ENCODE results near the gene CDKN2B.

The CDKN2B gene

GRCh38 chr9:22052376-22052945 is 43.4 kb upstream of the CDKN2B start:
- in situ Hi-C loops (cut with HindIII; ENCODE audit: low sequenced_read_pairs) = no loop called here
- H3K4me3 ChIP-seq (ENCODE audit: low read depth, low read length) = no peak overlapping the region
- DNase-seq (ENCODE audit: low read depth) = peak; percentile 99
- no peak for TF ChIP-seq CTCF (IDR thresholded peaks at IDR 0.05; ENCODE audit: low read depth, low read length, missing control alignments)

- H3K4me3 ChIP-seq (ENCODE audit: low read depth, low read length) = no peak overlapping the region
- no peak for DNase-seq (ENCODE audit: low read depth)
- in situ Hi-C loops (cut with HindIII; ENCODE audit: low sequenced_read_pairs) = no loop called here
- TF ChIP-seq CTCF (IDR thresholded peaks at IDR 0.05; ENCODE audit: low read depth, low read length, missing control alignments) = no peak
These were observed 41.8 kb upstream of the CDKN2B start for GRCh38 chr9:22050924-22051323.

GRCh38 chr9:22049411-22049810 is 40.3 kb upstream of the CDKN2B start:
- no peak for DNase-seq (ENCODE audit: low read depth)
- in situ Hi-C loops (cut with HindIII; ENCODE audit: low sequenced_read_pairs) = loop anchor here (25.0 kb wide), 1 partner anchor 188 kb away; no protein-coding TSS in a partner anchor
- no peak for TF ChIP-seq CTCF (IDR thresholded peaks at IDR 0.05; ENCODE audit: low read depth, low read length, missing control alignments)
- H3K4me3 ChIP-seq (ENCODE audit: low read depth, low read length) = no peak overlapping the region

GRCh38 chr9:22047596-22047995 is 38.5 kb upstream of the CDKN2B start:
- DNase-seq (ENCODE audit: low read depth) = no peak
- TF ChIP-seq CTCF (IDR thresholded peaks at IDR 0.05; ENCODE audit: low read depth, low read length, missing control alignments) = no peak
- no peak overlapping the region for H3K4me3 ChIP-seq (ENCODE audit: low read depth, low read length)
- in situ Hi-C loops (cut with HindIII; ENCODE audit: low sequenced_read_pairs) = loop anchor here (25.0 kb wide), 1 partner anchor 190 kb away; no protein-coding TSS in a partner anchor

- in situ Hi-C loops (cut with HindIII; ENCODE audit: low sequenced_read_pairs) = loop anchor here (25.0 kb wide), 1 partner anchor 191 kb away; no protein-coding TSS in a partner anchor
- TF ChIP-seq CTCF (IDR thresholded peaks at IDR 0.05; ENCODE audit: low read depth, low read length, missing control alignments) = no peak
- H3K4me3 ChIP-seq (ENCODE audit: low read depth, low read length) = no peak overlapping the region
- no peak for DNase-seq (ENCODE audit: low read depth)
These were observed 37.3 kb upstream of the CDKN2B start for GRCh38 chr9:22046243-22046885.

- no peak for TF ChIP-seq CTCF (IDR thresholded peaks at IDR 0.05; ENCODE audit: low read depth, low read length, missing control alignments)
- in situ Hi-C loops (cut with HindIII; ENCODE audit: low sequenced_read_pairs) = loop anchor here (25.0 kb wide), 1 partner anchor 192 kb away; no protein-coding TSS in a partner anchor
- DNase-seq (ENCODE audit: low read depth) = no peak
- no peak overlapping the region for H3K4me3 ChIP-seq (ENCODE audit: low read depth, low read length)
These were observed 36.3 kb upstream of the CDKN2B start for GRCh38 chr9:22045423-22045822.

All from astrocyte of the cerebellum (primary cell).